A673 (cell line): ENCODE data around the gene ACTL6A.

ENCODE experiments used
- EZH2 ChIP-seq: fragments of 200-600 bp; sonication (generic); IDR thresholded peaks from 2 replicates; pipeline ENCODE4 v1.6.1; 2017; ENCODE audit warnings: borderline replicate concordance, low read depth, mild to moderate bottlenecking, mixed read lengths, antibody characterized with exemption, low read length; ENCODE audit not compliant: poor library complexity, severe bottlenecking
- TF ChIP-seq, protein P1 (sequence below): fragments of 300-800, 200-600 bp; sonication (generic); conservative IDR thresholded peaks from 2 replicates; pipeline ENCODE4 v1.5.1; 2017; ENCODE audit warnings: low read depth, mild to moderate bottlenecking, antibody characterized with exemption, low read length, moderate library complexity, mixed read lengths

GRCh38 chr3:179531576-179531975 lies 31.1 kb upstream of the ACTL6A start:
- TF ChIP-seq, protein P1, sequence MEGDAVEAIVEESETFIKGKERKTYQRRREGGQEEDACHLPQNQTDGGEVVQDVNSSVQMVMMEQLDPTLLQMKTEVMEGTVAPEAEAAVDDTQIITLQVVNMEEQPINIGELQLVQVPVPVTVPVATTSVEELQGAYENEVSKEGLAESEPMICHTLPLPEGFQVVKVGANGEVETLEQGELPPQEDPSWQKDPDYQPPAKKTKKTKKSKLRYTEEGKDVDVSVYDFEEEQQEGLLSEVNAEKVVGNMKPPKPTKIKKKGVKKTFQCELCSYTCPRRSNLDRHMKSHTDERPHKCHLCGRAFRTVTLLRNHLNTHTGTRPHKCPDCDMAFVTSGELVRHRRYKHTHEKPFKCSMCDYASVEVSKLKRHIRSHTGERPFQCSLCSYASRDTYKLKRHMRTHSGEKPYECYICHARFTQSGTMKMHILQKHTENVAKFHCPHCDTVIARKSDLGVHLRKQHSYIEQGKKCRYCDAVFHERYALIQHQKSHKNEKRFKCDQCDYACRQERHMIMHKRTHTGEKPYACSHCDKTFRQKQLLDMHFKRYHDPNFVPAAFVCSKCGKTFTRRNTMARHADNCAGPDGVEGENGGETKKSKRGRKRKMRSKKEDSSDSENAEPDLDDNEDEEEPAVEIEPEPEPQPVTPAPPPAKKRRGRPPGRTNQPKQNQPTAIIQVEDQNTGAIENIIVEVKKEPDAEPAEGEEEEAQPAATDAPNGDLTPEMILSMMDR: no peak
- TF ChIP-seq EZH2: no peak
